Upper lobe of left lung (tissue), 4 donors: ENCODE results near the gene ZGLP1.

Experiments
- CTCF ChIP-seq, 6 experiments: fragments of 450-650 bp in 4 of 6; fragments of 200-600 bp in 2 of 6; sonication (generic) in 2 of 6; IDR thresholded peaks; one replicate each; pipeline ENCODE4 v1.5.1; 2016 to 2019; ENCODE audit warnings: antibody characterized with exemption in 6 of 6
- POLR2AphosphoS5 ChIP-seq, 2 donors: sonication (generic); formaldehyde crosslinking; IDR thresholded peaks; one replicate each; pipeline ENCODE4 v1.5.1; 2017; ENCODE audit warnings: antibody characterized with exemption in 2 of 2

- TF ChIP-seq POLR2AphosphoS5 (IDR thresholded peaks at IDR 0.05), result peak; percentile 71 to 83
- TF ChIP-seq CTCF (IDR thresholded peaks at IDR 0.05), result peak in 2 of 6 experiments; percentile 12 to 27
Measured at GRCh38 chr19:10334588-10335351, 25.2 kb upstream of the ZGLP1 start.
